A673 (cell line): ENCODE measurements around the gene IGF2BP1. TPM values are rescaled to one million over a fixed set of nuclear protein-coding genes. Genes with fewer than 3 reads are reported as not detected.
"Not testable (repeated sequence)": the region's sequence is repeated elsewhere in the genome, so short reads cannot be mapped to it uniquely, and the experiment has no call there.

Experiments
- BruUV-seq: library from RNA; stranded (reverse); fragments of 400-500 nt; replicated peaks from 2 replicates; lab custom pipeline; 2021; lab: Mats Ljungman, UMichigan
- CTCF ChIA-PET: fragments of 300-600 bp; sonication (Branson Sonifier 250); formaldehyde crosslinking; loops from one replicate; lab custom pipeline; 2022; ENCODE audit warnings: antibody characterized with exemption; lab: Charles Lee
- POLR2A ChIA-PET: fragments of 300-600 bp; sonication (Branson Sonifier 250); formaldehyde crosslinking; loops from one replicate; lab custom pipeline; 2022; ENCODE audit warnings: antibody characterized with exemption; ENCODE audit not compliant: low non-redundant PET; lab: Charles Lee
- DNase-seq: peaks from one replicate; pipeline ENCODE4 v3.0.0-alpha.2; 2015; ENCODE audit warnings: low spot score
- H3K27ac ChIP-seq: fragments of 200-600 bp; sonication (generic); 2 replicates; pipeline ENCODE4 v1.5.1; 2016; ENCODE audit warnings: mixed run types, low read depth, mild to moderate bottlenecking, mixed read lengths, antibody characterized with exemption, low read length; ENCODE audit not compliant: poor library complexity, severe bottlenecking
- H3K27me3 ChIP-seq: fragments of 200-600 bp; sonication (generic); replicated peaks from 2 replicates; pipeline ENCODE4 v1.6.1; 2017; ENCODE audit warnings: mixed run types, low read depth, mild to moderate bottlenecking, mixed read lengths, antibody characterized with exemption, low read length; ENCODE audit not compliant: insufficient read depth, poor library complexity
- H3K36me3 ChIP-seq: fragments of 200-600 bp; sonication (generic); 2 replicates; pipeline ENCODE4 v1.6.1; 2016; ENCODE audit warnings: mixed run types, mild to moderate bottlenecking, mixed read lengths, antibody characterized with exemption, low read length; ENCODE audit not compliant: insufficient read depth, poor library complexity, severe bottlenecking
- H3K4me1 ChIP-seq: fragments of 200-600 bp; sonication (generic); 2 replicates; pipeline ENCODE4 v1.6.1; 2017; ENCODE audit warnings: mixed run types, mild to moderate bottlenecking, mixed read lengths, antibody characterized with exemption, low read length; ENCODE audit not compliant: insufficient read depth, poor library complexity, severe bottlenecking
- H3K4me3 ChIP-seq: fragments of 200-600 bp; sonication (generic); 2 replicates; pipeline ENCODE4 v1.5.1; 2016; ENCODE audit warnings: low read depth, mixed run types, mild to moderate bottlenecking, mixed read lengths, low read length; ENCODE audit not compliant: poor library complexity, severe bottlenecking
- H3K9me3 ChIP-seq: fragments of 200-600 bp; sonication (generic); 2 replicates; pipeline ENCODE4 v1.6.1; 2016; ENCODE audit warnings: mixed run types, low read depth, mild to moderate bottlenecking, mixed read lengths, antibody characterized with exemption, low read length; ENCODE audit not compliant: poor library complexity, severe bottlenecking
- EZH2 ChIP-seq: fragments of 200-600 bp; sonication (generic); IDR thresholded peaks from 2 replicates; pipeline ENCODE4 v1.6.1; 2017; ENCODE audit warnings: borderline replicate concordance, low read depth, mild to moderate bottlenecking, mixed read lengths, antibody characterized with exemption, low read length; ENCODE audit not compliant: poor library complexity, severe bottlenecking
- intact Hi-C: fragments of 100-400 bp; cut with micrococcal nuclease; formaldehyde crosslinking; loops from one replicate; pipeline ENCODE4 v1.10.0; 2022; ENCODE audit not compliant: unreplicated experiment
- total RNA-seq: library from RNA; stranded (reverse); gene quantifications from 2 replicates; pipeline ENCODE4 v1.2.3, GENCODE V29; 2021
- TF ChIP-seq, protein P1 (sequence below): fragments of 300-800, 200-600 bp; sonication (generic); conservative IDR thresholded peaks from 2 replicates; pipeline ENCODE4 v1.5.1; 2017; ENCODE audit warnings: low read depth, mild to moderate bottlenecking, antibody characterized with exemption, low read length, moderate library complexity, mixed read lengths

Gene IGF2BP1
- total RNA-seq, 1 experiment from 2014 or later = 517 TPM

DNA sequence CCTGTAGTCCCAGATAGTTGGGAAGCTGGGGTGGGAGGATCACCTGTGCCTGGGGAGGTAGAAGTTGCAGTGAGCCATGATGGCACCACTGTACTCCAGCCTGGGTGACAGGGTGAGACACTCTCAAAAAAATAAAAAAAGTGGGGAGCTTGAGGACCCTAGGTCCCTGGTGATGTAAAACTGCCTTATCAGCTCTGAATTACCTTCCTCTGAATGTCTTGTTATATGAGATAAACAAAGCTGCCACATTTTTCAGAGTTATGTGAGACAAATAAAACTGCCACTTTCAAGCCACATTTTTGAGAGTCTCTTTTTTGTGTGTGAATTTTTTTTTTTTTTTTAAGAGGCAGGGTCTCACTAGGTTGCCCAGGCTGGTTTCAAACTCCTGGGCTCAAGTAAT, 103.4 kb downstream of the IGF2BP1 start:
- Histone ChIP-seq H3K27ac (no peak overlapping the region), H3K36me3 (no peaks in the 10 kb centered on the region), H3K4me1 (no peaks in the 10 kb centered on the region), H3K27me3 (no peaks in the 10 kb centered on the region), H3K4me3 (no peak overlapping the region), H3K9me3 (no peaks in the 10 kb centered on the region)
- POLR2A ChIA-PET = no interaction called here
- TF ChIP-seq EZH2 = no peak
- TF ChIP-seq, protein P1, sequence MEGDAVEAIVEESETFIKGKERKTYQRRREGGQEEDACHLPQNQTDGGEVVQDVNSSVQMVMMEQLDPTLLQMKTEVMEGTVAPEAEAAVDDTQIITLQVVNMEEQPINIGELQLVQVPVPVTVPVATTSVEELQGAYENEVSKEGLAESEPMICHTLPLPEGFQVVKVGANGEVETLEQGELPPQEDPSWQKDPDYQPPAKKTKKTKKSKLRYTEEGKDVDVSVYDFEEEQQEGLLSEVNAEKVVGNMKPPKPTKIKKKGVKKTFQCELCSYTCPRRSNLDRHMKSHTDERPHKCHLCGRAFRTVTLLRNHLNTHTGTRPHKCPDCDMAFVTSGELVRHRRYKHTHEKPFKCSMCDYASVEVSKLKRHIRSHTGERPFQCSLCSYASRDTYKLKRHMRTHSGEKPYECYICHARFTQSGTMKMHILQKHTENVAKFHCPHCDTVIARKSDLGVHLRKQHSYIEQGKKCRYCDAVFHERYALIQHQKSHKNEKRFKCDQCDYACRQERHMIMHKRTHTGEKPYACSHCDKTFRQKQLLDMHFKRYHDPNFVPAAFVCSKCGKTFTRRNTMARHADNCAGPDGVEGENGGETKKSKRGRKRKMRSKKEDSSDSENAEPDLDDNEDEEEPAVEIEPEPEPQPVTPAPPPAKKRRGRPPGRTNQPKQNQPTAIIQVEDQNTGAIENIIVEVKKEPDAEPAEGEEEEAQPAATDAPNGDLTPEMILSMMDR = no peak
- no peak for DNase-seq
- intact Hi-C loops = no loop called here
- BruUV-seq = no TSS peak
- CTCF ChIA-PET = no interaction called here

DNA sequence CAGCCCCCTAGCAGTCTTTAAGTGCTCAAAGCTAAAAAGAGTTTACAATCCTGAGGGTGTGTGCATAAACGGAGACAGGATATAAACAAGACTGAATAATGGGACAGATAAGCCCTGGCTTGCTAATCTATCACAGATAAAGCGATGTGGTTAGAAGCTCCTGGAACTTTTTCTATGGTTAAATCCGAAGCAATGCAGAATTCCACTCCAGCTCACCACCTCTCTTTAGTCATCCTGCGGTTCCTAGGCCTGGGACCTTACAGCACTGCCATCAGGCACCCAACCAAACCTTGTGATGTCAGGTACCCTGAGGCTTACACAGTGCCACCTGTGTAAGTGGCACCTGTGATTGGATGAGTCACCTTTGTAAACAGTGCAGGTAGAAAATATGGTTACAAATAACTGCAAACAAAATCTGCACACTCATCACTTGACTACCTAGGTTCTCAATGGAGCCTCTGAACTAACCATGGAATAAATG, 103.9 kb downstream of the IGF2BP1 start:
- CTCF ChIA-PET = no interaction called here
- POLR2A ChIA-PET = no interaction called here
- Histone ChIP-seq H3K27ac (no peak overlapping the region), H3K4me3 (no peak overlapping the region), H3K27me3 (no peaks in the 10 kb centered on the region), H3K4me1 (no peaks in the 10 kb centered on the region), H3K36me3 (no peaks in the 10 kb centered on the region), H3K9me3 (no peaks in the 10 kb centered on the region)
- intact Hi-C loops = no loop called here
- DNase-seq = no peak
- BruUV-seq = no TSS peak
- TF ChIP-seq EZH2 = no peak
- TF ChIP-seq, protein P1 = no peak

DNA sequence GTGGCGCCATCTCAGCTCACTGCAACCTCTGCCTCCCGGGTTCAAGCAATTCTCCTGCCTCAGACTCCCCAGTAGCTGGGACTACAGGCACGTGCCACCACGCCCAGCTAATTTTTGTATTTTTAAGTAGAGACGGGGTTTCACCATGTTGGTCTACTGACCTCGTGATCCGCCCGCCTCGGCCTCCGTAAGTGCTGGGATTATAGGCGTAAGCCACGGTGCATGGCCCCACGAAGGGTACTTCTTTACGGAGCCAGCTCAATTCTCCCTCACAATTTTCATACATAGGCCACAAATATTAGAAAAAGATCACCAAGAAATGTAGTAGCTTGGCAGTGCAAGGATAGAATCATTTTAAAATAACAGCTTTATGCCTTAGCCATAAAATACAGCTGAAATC, 106.2 kb downstream of the IGF2BP1 start:
- BruUV-seq, H3K4me3 ChIP-seq, H3K4me1 ChIP-seq, DNase-seq, intact Hi-C loops, H3K27ac ChIP-seq, POLR2A ChIA-PET, H3K36me3 ChIP-seq, H3K27me3 ChIP-seq, CTCF ChIA-PET, H3K9me3 ChIP-seq: not testable (repeated sequence)

DNA sequence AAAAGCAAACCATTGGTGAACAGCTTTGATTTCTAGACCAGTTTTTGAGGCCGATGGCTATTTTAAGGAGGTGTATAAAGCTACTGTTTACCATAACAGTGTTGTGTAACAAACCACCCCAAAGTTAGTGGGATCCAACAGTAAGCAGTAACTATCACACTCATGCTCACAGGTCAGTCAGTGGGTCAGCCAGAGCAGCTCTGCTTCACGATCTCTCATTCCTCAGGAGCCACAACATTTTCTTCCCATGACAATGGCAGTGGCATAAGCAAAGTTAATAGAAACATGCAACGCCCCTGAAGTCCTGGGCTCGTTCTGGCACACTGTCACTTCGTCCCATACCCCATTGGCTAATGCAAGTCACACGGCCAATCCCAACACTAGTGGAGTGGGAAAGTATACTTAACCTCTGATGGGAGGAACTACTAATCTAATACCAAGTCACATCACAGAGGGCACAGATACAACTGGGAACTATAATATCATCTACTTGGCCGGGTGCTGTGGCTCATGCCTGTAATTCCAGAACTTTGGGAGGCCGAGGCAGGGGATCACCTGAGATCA, 107.4 kb downstream of the IGF2BP1 start:
- no peak for TF ChIP-seq EZH2
- H3K27me3 ChIP-seq = no peaks in the 10 kb centered on the region
- H3K9me3 ChIP-seq = no peaks in the 10 kb centered on the region
- CTCF ChIA-PET = no interaction called here
- POLR2A ChIA-PET = no interaction called here
- no peak for DNase-seq
- H3K4me3 ChIP-seq = no peak overlapping the region
- no peak overlapping the region for H3K27ac ChIP-seq
- no TSS peak for BruUV-seq
- intact Hi-C loops = no loop called here
- H3K36me3 ChIP-seq = no peaks in the 10 kb centered on the region
- H3K4me1 ChIP-seq = peaks cover 6% of the 10 kb centered on the region

Other genes starting within 250 kb of the IGF2BP1 start
- gene TTLL6, start 180.2 kb upstream of the IGF2BP1 start, total RNA-seq = 2.1 and 2.3 TPM in 2 replicates
- gene CALCOCO2, start 166.3 kb upstream of the IGF2BP1 start, total RNA-seq = 88.4 and 118 TPM in 2 replicates
- gene ATP5MC1, start 104.6 kb upstream of the IGF2BP1 start, total RNA-seq = 132 and 136 TPM in 2 replicates
- 108 and 114 TPM in 2 replicates for gene UBE2Z, start 89.0 kb upstream of the IGF2BP1 start, total RNA-seq
- 177 and 188 TPM in 2 replicates for gene SNF8, start 52.5 kb upstream of the IGF2BP1 start, total RNA-seq
- gene GIP, start 28.8 kb upstream of the IGF2BP1 start, total RNA-seq = 0.88 and 1.1 TPM in 2 replicates
- not detected in 2 replicates for gene B4GALNT2, start 135.4 kb downstream of the IGF2BP1 start, total RNA-seq
- 9.2 and 9.6 TPM in 2 replicates for gene GNGT2, start 213.2 kb downstream of the IGF2BP1 start, total RNA-seq
- gene ABI3, start 213.3 kb downstream of the IGF2BP1 start, total RNA-seq = 9.7 and 13.0 TPM in 2 replicates
- gene PHOSPHO1, start 233.4 kb downstream of the IGF2BP1 start, total RNA-seq = 88.6 and 98.3 TPM in 2 replicates